C1 segment of cervical spinal cord (tissue), 14 donors: ENCODE results near the gene DBET.
"Not testable (repeated sequence)": the region's sequence is repeated elsewhere in the genome, so short reads cannot be mapped to it uniquely, and the experiment has no call there.

ENCODE experiments used
- DNase-seq, 14 donors: peaks; one replicate each; lab custom pipeline; 2025; lab: John Stamatoyannopoulos, UW

Gene DBET

DNA sequence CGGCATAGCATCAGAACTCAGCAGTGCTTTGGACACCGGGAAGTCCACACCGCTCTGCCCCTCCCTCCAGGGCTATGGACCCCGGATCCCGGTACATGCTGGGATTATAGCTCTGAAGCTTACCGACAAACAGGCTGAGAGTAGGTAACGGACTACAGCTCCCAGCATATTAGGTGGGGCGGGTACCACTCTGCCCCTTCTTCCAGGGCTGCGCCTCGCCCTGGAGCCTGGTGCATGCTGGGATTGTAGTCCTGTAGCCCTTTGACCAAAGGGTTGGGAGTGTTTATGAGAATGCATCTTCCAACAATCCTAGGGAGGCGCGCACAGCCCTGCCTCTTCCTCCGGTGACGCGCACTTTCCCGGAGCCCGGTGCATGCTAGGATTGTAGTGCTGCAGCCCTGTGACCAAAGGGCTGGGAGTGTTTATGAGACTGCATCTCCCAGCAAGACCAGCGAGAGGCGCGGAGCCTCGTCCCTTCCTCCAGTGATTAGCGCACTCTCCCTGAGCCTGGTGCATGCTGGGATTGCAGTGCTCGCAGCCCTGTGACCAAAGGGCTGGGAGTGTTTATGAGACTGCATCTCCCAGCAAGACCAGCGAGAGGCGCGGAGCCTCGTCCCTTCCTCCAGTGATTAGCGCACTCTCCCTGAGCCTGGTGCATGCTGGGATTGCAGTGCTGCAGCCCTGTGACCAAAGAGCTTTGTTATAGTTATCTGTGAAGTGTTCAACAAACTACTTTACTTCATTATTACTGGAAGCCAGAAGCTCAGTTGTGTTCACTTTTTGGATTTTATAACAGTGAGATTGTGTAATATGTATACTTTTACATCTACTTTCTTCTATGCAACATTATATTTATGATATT is 14.7 kb upstream of the DBET start:
- DNase-seq, result not testable (repeated sequence)

DNA sequence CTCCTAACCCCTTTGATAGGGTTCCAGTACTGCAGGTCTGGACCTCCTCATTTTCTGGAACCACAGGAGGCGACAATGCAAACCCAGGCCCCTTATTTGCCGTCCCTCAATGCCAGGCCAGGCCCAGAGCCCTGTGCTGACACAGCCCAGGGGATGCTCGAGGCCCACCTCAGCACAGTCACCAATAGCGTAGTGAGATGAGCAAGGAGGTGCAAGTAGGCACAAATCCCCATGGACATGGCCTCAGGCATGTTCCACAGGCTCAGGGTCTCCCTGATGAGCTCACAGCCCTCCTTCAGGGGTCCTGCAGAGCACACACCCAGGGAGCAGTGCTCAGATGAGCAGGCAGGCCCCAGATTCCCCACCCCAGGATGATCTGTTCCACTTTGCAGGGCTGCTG is 5.3 kb upstream of the DBET start:
- not testable (repeated sequence) for DNase-seq

DNA sequence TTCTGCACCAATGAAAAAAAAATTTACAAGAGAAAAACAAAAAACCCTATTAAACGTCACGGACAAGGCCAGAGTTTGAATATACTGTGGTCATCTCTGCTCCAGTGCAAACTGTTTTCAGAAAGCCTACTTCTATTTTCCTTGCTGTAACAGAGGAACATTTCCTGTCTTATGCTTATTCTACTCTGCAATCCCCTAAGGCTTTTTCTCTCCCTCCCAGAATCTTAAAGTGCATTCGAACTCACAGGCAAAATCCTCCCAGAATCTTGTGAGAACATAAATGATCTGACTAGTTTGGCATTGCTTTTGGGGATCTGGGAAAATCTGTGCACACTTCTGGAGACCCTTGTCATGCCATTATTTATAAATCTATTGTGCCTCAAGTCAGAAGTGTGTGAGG is 503 bp downstream of the DBET start:
- not testable (repeated sequence) for DNase-seq

DNA sequence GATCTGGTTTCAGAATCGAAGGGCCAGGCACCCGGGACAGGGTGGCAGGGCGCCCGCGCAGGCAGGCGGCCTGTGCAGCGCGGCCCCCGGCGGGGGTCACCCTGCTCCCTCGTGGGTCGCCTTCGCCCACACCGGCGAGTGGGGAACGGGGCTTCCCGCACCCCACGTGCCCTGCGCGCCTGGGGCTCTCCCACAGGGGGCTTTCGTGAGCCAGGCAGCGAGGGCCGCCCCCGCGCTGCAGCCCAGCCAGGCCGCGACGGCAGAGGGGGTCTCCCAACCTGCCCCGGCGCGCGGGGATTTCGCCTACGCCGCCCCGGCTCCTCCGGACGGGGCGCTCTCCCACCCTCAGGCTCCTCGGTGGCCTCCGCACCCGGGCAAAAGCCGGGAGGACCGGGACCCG is 4.0 kb downstream of the DBET start:
- DNase-seq, result not testable (repeated sequence)

DNA sequence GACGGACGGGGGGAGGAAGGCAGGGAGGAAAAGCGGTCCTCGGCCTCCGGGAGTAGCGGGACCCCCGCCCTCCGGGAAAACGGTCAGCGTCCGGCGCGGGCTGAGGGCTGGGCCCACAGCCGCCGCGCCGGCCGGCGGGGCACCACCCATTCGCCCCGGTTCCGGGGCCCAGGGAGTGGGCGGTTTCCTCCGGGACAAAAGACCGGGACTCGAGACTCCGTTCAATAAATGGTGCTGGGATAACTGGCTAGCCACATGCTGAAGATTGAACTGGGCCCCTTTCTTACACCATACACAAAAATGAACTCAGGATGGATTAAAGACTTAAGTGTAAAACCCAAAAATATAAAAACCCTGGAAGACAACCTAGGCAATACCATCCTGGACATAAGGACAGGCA is 28.8 kb downstream of the DBET start:
- not testable (repeated sequence) for DNase-seq

DNA sequence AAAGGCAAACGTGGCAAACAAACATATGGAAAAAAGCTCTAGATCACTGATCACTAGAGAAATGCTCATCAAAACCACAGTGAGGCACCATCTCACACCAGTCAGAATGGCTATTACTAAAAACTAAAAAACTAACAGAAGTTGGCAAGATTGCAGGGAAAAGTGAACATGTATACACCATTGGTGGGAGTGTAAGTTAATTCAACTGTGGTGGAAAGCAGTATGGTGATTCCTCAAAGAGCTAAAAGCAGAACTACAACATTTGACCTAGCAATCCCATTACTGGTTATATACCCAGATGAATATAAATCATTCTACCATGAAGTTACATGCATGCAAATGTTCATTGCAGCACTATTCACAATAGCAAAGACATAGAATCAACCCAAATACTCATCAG is 29.7 kb downstream of the DBET start:
- DNase-seq, result not testable (repeated sequence)

DNA sequence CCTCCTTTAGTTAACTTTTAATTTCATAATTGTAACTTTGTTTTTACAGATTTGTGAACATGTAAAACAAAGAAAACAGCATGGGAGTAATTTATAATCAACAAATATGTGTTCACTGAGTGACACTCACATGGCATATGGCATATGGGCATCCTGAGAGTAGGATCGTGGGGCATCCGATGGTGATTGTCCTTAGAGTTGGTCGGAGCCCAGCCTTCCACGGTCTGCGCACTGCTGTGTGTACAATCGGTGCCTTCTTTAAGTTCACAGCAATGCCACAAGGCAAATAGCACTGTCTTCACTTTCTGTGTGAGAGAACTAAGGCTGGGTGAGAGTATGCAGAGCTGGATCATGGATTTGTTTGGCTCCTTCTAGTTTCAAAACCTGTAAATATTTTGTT is 31.0 kb downstream of the DBET start:
- not testable (repeated sequence) for DNase-seq

DNA sequence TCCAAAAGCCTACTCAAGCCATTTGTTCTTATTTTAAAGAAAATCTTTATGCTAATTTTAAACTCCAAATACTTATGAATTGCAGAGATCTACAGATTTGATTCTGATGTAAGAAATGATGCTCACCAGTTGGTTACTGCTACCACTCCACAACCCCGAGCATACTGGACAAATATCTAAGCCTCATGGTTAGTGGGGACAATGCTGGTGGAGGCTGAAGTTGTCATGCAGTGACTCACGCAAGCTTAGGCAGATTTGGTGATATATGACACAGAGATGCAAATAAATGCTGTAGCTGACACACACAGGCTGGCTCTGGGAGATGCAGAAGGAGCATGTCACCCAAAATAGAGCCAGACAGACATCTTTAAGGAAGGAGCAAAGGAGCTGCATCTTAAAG is 35.3 kb downstream of the DBET start:
- not testable (repeated sequence) for DNase-seq

DNA sequence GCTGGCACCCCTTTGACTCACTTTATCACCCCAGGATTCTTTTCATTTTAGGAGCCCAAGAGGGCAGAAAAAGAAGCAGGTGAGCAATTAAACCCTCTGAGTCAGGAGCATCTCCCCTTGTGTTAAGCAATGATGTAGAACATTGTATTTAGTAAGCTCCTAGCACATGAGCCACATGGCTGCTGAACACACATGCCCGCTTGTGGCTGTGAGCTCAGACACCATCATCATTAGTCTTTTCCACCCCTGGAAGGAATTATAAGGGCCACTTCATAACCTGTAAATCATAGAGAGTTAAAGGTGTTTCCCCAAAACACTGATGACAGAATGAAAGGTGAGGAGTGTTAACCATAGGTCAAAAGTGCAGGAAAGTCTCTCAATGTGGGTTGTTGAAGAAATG is 37.2 kb downstream of the DBET start:
- DNase-seq, result not testable (repeated sequence)

DNA sequence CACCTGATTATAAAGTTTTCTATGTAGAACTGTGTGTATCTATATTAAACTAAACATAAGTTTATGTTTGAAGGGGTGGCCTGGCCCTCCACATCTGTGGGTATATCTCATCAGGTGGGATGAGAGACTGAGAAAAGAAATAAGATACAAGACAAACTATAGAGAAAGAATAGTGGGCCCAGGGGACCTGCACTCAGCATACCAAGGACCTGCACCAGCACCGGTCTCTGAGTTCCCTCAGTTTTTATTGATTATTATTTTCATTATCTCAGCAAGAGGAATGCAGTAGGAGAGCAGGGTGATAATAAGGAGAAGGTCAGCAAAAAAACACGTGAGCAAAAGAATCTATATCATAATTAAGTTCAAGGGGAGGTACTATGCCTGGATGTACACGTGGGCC is 41.9 kb downstream of the DBET start:
- not testable (repeated sequence) for DNase-seq

DNA sequence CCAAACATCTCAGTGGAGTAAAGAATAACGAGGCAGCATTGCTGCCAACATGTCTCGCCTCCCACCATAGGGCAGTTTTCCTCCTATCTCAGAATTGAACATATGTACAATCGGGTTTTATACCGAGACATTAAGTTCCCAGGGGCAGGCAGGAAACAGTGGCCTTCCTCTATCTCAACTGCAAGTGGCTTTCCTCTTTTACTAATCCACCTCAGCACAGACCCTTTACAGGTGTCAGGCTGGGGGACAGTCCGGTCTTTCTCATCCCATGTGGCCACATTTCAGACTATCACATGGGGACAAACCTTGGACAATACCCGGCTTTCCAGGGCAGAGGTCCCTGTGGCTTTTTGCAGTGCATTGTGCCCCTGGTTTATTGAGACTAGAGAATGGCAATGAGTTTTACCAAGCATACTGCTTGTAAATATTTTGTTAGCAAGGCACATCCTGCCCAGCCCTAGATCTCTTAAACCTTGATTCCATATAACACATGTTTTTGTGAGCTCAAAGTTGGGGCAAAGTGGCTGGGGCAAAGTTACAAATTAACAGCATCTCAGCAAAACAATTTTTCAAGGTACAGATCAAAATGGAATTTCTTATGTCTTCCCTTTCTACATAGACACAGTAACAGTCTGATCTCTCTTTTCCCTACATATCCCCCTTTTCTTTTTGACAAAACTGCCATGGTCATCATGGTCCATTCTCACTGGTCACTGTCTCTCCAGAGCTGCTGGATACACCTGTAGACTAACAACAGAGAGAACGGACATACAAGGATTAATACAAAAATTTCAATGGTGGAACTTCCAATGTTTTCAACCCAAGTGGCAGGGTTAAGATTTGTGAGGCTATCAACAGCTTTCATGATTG is 42.5 kb downstream of the DBET start:
- DNase-seq, result not testable (repeated sequence)

DNA sequence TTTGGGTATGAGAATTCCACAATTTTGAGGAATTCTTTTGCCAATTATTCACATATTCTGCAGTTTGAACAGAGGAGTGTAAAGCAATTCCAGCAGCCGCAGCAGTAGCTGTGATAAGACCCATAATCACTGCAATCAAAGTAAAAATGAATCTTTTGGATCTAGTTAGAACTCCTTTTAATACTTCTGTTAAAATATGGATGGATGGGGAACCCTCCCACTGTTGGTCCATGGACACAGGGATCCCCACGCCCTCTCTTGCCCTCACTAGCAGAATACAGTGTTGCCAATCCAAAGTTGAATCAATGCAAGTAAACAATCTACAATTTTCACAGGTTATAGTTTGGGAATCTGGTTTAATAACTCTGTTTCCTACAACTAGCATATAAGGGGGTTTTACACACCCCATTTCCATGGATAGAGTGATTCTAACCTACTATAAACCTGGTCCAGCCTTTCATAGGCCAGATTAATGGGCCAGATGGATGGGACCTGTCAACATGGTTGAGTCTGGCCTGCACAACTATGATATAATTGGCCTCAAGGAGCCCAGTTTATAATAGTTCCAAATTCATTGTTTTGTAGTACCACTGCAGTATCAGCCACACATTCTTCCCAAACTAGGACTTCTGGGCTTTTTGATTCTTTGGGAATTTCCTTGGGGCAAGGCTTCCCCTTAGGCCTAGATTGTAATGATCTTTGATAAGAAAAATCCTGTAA is 43.6 kb downstream of the DBET start:
- DNase-seq, result not testable (repeated sequence)

DNA sequence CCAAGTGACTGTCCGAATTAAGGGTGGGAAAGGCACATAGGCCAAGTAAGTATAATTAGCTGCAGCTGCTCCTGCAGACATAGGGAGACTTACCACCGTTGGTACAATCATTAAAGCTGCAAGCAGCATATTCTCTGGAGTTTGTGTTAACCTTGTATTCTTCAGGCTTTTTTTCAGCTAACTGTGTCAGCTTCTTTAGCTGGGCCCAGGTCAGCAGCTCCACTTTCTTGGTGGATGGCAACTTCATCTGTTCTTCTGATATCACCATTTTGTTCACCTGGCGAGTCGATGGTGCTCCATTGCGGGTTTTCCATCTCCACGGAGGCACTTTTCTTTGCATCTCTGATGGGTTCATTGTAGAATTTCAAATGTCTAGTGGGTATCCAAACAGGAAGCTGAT is 44.5 kb downstream of the DBET start:
- DNase-seq, result not testable (repeated sequence)

DNA sequence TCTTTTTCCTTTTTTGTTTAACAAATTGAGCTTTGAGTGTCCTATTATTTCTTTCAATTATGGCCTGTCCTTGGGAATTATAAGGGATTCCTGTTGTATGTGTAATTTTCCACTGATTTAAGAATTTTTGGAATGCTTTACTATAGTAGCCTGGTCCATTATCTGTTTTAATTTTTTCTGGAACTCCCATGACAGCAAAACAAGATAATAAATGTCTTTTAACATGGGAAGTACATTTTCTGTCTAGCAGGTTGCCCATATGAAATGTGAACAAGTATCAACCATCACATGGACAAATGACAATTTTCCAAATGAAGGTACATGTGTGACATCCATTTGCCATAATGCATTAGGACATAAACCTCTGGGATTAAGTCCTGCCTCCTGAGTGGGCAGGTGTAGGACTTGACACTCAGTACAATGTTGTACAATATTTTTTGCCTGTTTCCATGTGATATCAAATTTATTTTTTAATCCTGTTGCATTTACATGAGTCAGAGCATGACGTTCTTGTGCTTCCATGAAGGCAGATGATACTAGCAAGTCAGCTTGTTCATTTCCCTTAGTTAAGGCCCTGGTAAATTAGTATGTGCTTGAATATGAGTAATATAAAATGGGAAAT is 45.2 kb downstream of the DBET start:
- not testable (repeated sequence) for DNase-seq

DNA sequence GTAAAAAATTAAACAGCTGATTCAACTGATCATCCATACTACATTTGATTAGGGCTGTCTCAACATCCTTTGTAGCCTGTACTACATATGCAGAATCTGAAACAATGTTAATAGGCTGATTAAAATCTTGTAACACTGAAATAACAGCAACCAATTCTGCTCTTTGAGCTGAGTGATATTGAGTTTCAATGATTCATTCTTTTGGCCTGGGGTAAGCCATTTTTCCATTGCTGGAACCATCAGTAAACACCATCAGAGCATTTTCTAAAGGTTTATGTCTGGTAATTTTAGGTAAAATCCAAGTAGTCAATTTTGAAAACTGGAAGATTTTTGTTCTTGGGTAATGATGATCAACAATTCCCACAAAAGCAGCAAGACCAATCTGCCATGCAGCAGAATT is 45.7 kb downstream of the DBET start:
- DNase-seq, result not testable (repeated sequence)

DNA sequence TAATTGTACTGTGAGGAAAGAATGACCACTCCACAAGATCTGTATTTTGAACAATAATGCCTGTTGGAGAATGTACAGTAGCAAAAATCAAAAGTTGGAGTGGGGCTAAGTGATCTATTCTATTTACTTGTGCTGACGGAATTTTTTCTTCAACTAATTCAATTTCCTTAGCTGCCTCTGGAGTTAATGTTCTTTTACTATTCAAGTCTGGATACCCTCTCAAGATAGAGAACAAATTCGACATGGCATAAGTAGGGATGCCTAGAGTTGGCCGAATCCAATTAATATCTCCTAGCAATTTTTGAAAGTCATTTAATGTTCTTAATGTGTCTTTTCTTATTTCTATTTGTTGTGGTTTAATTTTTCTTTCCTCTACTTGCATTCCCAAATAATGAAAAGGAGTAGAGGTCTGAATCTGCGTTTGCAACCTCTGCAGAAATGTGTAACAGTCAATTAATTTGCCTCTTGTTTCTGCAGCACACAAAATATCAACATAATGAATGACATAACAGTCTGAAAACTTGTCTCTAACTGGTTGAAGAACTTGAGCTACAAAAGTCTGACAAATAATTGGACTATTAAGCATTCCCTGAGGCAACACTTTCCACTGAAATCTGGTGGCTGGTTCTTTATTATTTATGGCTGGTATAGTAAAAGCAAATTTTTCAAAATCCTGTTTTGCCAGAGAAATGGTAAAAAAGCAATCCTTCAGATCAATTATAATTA is 46.4 kb downstream of the DBET start:
- not testable (repeated sequence) for DNase-seq

DNA sequence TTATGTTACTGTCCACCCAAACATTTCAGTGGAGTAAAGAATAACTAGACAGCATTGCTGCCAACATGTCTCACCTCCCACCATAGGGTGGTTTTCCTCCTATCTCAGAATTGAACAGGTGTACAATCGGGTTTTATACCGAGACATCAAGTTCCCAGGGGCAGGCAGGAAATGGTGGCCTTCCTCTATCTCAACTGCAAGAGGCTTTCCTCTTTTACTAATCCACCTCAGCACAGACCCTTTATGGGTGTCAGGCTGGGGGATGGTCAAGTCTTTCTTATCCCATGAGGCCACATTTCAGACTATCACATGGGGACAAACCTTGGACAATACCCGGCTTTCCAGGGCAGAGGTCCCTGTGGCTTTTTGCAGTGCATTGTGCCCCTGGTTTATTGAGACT is 48.6 kb downstream of the DBET start:
- DNase-seq, result not testable (repeated sequence)

DNA sequence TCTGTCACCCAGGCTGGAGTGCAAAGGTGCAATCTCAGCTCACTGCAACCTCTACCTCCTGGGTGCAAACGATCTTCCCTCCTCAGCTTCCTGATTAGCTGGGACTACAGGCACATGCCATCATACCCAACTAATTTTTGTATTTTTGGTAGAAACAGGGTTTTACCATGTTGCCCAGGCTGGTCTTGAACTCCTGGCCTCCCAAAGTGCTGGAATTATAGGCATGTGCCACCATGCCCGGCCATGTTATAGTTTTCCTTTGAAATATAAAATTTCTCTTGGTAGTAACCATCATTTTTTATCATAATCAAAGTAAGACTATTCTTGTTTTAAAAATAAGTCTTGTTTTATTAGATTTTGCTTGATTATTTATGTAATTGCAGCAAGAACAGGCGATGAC is 50.7 kb downstream of the DBET start:
- not testable (repeated sequence) for DNase-seq
